Measurements from ENCODE around the gene HIC1. TPM values are rescaled to one million over a fixed set of nuclear protein-coding genes. Genes with fewer than 3 reads are reported as not detected.

The HIC1 gene
- total and polyA plus RNA-seq, 9 of the 15 experiments (the other 6 are each of a cell fraction or from before 2014, with no cell fraction given), result 0.01 to 2.5 (median 0.18) TPM

DNA sequence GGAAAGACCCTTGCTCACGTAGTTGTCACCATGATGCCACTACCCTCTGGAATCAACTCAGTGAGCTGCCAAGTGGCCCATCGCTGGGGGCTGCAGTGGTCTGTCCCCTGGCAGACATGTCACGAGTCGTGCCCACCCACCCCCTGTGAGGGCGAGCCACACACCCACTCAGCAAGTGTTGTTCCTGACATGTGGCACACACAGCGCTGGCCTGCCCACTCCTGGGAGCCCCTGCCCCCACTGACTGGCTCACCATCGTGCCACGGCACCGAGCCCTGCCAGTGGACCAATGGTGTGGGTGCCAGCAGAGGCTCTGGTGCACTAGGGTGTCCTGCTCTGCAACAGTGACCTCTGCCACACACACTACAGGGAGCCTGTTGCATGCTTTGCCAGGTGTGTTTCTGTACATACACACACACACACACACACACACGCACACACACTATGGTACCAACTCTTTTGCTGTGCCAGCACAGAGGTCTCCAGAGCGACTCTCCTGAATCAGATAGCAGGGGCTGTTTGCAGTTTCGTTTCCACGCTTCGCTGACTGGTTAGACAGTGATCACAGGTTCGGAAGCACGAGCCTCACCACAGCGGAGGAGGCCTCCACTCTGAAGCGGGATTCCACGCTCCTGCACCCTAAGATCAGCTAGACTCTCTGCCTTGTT lies 37.5 kb upstream of the HIC1 start:
- in situ Hi-C loops (cut with MboI) (no loop called here), intact Hi-C loops (cut with micrococcal nuclease) (no loop called here)
- no peak for ATAC-seq
- H2AFZ ChIP-seq (ENCODE audit: low read depth, low read length), result no peak overlapping the region
- 3% methylated on average over 15 of the region's 19 CpGs for WGBS (ENCODE audit: insufficient coverage, low coverage, missing lambda C conversion rate)
- FAIRE-seq, result no peak
- ChIA-PET POLR2A (no interaction called here), CTCF (ENCODE audit: low intra/inter-chr PET ratio) (no interaction called here)
- no peak for DNase-seq (ENCODE audit: extremely low read depth in 1 of 4, low spot score in 3 of 4)
- no peak overlapping the region for H3K4me2 ChIP-seq (ENCODE audit: insufficient read depth, low read length)
- no peak overlapping the region for H3K27ac ChIP-seq (ENCODE audit: extremely low read depth, low read depth, low read length)
- no peaks in the 10 kb centered on the region for H3K9me1 ChIP-seq (ENCODE audit: control insufficient read depth, insufficient read depth, low read length)
- H3K36me3 ChIP-seq (ENCODE audit: control insufficient read depth, insufficient read depth, low read length), result no peaks in the 10 kb centered on the region
- H3K4me1 ChIP-seq (replicated peaks in 1 of 2; ENCODE audit: control insufficient read depth in 2 of 2, insufficient read depth in 2 of 2, low read length in 2 of 2), result peaks cover 0 to 7% of the 10 kb centered on the region in 2 experiments; a peak in 2 of 5 replicates
- H3K9me3 ChIP-seq (replicated peaks; ENCODE audit: control insufficient read depth, insufficient read depth, low read depth, low read length), result no peaks in the 10 kb centered on the region
- BruUV-seq (replicated peaks), result no TSS peak
- H3K4me3 ChIP-seq, result no peak overlapping the region
- no peaks in the 10 kb centered on the region for H3K79me2 ChIP-seq (ENCODE audit: control insufficient read depth, insufficient read depth, low read length)
- peaks cover 8% of the 10 kb centered on the region; the same call in 1 of the 2 replicates for H4K20me1 ChIP-seq (replicated peaks; ENCODE audit: control insufficient read depth, insufficient read depth, low read length)
- H3K9ac ChIP-seq (ENCODE audit: insufficient read depth in 1 of 2, low read depth in 2 of 2, low read length in 2 of 2), result no peak overlapping the region
- peaks cover 31 to 82% of the 10 kb centered on the region in 2 experiments for H3K27me3 ChIP-seq (ENCODE audit: control insufficient read depth in 2 of 2, insufficient read depth in 2 of 2, low read length in 2 of 2)
- TF ChIP-seq PTTG1 (tag; IDR thresholded peaks at IDR 0.05; ENCODE audit: low read depth), result no peak
- TF ChIP-seq XRCC5 (IDR thresholded peaks at IDR 0.05; ENCODE audit: low read depth, low read length), result no peak
- no peak for TF ChIP-seq MTF1 (CRISPR knock-in tag; IDR thresholded peaks at IDR 0.05; ENCODE audit: borderline replicate concordance)
- TF ChIP-seq MCM7 (IDR thresholded peaks at IDR 0.05), result no peak
- no peak for TF ChIP-seq ZNF507 (tag; conservative IDR thresholded peaks at IDR 0.05)
- TF ChIP-seq, protein P1, sequence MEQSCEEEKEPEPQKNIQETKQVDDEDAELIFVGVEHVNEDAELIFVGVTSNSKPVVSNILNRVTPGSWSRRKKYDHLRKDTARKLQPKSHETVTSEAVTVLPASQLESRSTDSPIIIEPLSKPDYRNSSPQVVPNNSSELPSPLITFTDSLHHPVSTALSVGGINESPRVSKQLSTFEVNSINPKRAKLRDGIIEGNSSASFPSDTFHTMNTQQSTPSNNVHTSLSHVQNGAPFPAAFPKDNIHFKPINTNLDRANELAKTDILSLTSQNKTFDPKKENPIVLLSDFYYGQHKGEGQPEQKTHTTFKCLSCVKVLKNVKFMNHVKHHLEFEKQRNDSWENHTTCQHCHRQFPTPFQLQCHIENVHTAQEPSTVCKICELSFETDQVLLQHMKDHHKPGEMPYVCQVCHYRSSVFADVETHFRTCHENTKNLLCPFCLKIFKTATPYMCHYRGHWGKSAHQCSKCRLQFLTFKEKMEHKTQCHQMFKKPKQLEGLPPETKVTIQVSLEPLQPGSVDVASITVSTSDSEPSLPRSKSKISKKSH (CRISPR knock-in tag; IDR thresholded peaks at IDR 0.05), result no peak
- TF ChIP-seq, protein P2, sequence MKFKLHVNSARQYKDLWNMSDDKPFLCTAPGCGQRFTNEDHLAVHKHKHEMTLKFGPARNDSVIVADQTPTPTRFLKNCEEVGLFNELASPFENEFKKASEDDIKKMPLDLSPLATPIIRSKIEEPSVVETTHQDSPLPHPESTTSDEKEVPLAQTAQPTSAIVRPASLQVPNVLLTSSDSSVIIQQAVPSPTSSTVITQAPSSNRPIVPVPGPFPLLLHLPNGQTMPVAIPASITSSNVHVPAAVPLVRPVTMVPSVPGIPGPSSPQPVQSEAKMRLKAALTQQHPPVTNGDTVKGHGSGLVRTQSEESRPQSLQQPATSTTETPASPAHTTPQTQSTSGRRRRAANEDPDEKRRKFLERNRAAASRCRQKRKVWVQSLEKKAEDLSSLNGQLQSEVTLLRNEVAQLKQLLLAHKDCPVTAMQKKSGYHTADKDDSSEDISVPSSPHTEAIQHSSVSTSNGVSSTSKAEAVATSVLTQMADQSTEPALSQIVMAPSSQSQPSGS (CRISPR knock-in tag; IDR thresholded peaks at IDR 0.05), result no peak
- no peak for TF ChIP-seq SIX5 (IDR thresholded peaks at IDR 0.05; ENCODE audit: borderline replicate concordance in 1 of 2, insufficient read depth in 1 of 2, low read depth in 1 of 2, low read length in 2 of 2)
- TF ChIP-seq TFAM (CRISPR knock-in tag; conservative IDR thresholded peaks at IDR 0.05), result no peak
- TF ChIP-seq GABPA (tag; conservative IDR thresholded peaks at IDR 0.05; ENCODE audit: low read depth), result no peak
- no peak for TF ChIP-seq NONO (IDR thresholded peaks at IDR 0.05; ENCODE audit: low read depth in 2 of 2, low read length in 1 of 2)
- TF ChIP-seq HMG20B (CRISPR knock-in tag; IDR thresholded peaks at IDR 0.05), result no peak
- no peak for TF ChIP-seq TEAD1 (CRISPR knock-in tag; IDR thresholded peaks at IDR 0.05)

Measured in K562 (cell line).